ENCODE results near the gene UFD1.

Gene UFD1

GRCh38 chr22:19488884-19489843 is 10.2 kb upstream of the UFD1 start:
- TF ChIP-seq RAD21 (IDR thresholded peaks at IDR 0.05; ENCODE audit: low read depth) (no peak), FOXM1 (IDR thresholded peaks at IDR 0.05; ENCODE audit: borderline replicate concordance, low read depth) (no peak), YY1 (IDR thresholded peaks at IDR 0.05; ENCODE audit: low read depth) (no peak), EP300 (IDR thresholded peaks at IDR 0.05; ENCODE audit: borderline replicate concordance) (no peak), ZBTB7A (IDR thresholded peaks at IDR 0.05; ENCODE audit: low read depth) (no peak), USF1 (IDR thresholded peaks at IDR 0.05) (no peak), TAF1 (IDR thresholded peaks at IDR 0.05; ENCODE audit: low read depth) (no peak), CREB1 (IDR thresholded peaks at IDR 0.05; ENCODE audit: low read depth) (no peak), EGR1 (IDR thresholded peaks at IDR 0.05) (no peak), REST (IDR thresholded peaks at IDR 0.05; ENCODE audit: low read depth) (no peak), TCF12 (IDR thresholded peaks at IDR 0.05; ENCODE audit: low read depth) (no peak), NFIC (IDR thresholded peaks at IDR 0.05) (no peak), TEAD4 (IDR thresholded peaks at IDR 0.05) (no peak), CEBPB (IDR thresholded peaks at IDR 0.05) (no peak), MAX (IDR thresholded peaks at IDR 0.05) (no peak)

- no peak for TF ChIP-seq EP300 (IDR thresholded peaks at IDR 0.05; ENCODE audit: borderline replicate concordance)
- no peak for TF ChIP-seq MAX (IDR thresholded peaks at IDR 0.05)
- TF ChIP-seq USF1 (IDR thresholded peaks at IDR 0.05), result no peak
- no peak for TF ChIP-seq EGR1 (IDR thresholded peaks at IDR 0.05)
- TF ChIP-seq TEAD4 (IDR thresholded peaks at IDR 0.05), result no peak
- no peak for TF ChIP-seq CREB1 (IDR thresholded peaks at IDR 0.05; ENCODE audit: low read depth)
Measured at GRCh38 chr22:19488285-19488684, 9.3 kb upstream of the UFD1 start.

GRCh38 chr22:19483481-19484244 is 4.7 kb upstream of the UFD1 start:
- TF ChIP-seq MAX (IDR thresholded peaks at IDR 0.05) (no peak), USF1 (IDR thresholded peaks at IDR 0.05) (no peak), NFIC (IDR thresholded peaks at IDR 0.05) (no peak), TAF1 (IDR thresholded peaks at IDR 0.05; ENCODE audit: low read depth) (no peak), FOXM1 (IDR thresholded peaks at IDR 0.05; ENCODE audit: borderline replicate concordance, low read depth) (no peak), TCF12 (IDR thresholded peaks at IDR 0.05; ENCODE audit: low read depth) (no peak), CREB1 (IDR thresholded peaks at IDR 0.05; ENCODE audit: low read depth) (no peak), EGR1 (IDR thresholded peaks at IDR 0.05) (no peak)

GRCh38 chr22:19482297-19482696 is 3.3 kb upstream of the UFD1 start:
- TF ChIP-seq YY1 (IDR thresholded peaks at IDR 0.05; ENCODE audit: low read depth) (no peak), FOXM1 (IDR thresholded peaks at IDR 0.05; ENCODE audit: borderline replicate concordance, low read depth) (no peak), ZBTB7A (IDR thresholded peaks at IDR 0.05; ENCODE audit: low read depth) (no peak), RAD21 (IDR thresholded peaks at IDR 0.05; ENCODE audit: low read depth) (no peak), NFIC (IDR thresholded peaks at IDR 0.05) (no peak), CEBPB (IDR thresholded peaks at IDR 0.05) (no peak), TEAD4 (IDR thresholded peaks at IDR 0.05) (no peak)

GRCh38 chr22:19480789-19481188 is 1.8 kb upstream of the UFD1 start:
- no peak for TF ChIP-seq EGR1 (IDR thresholded peaks at IDR 0.05)
- no peak for TF ChIP-seq EP300 (IDR thresholded peaks at IDR 0.05; ENCODE audit: borderline replicate concordance)
- TF ChIP-seq CEBPB (IDR thresholded peaks at IDR 0.05), result no peak
- no peak for TF ChIP-seq USF1 (IDR thresholded peaks at IDR 0.05)
- no peak for TF ChIP-seq REST (IDR thresholded peaks at IDR 0.05; ENCODE audit: low read depth)
- no peak for TF ChIP-seq FOXM1 (IDR thresholded peaks at IDR 0.05; ENCODE audit: borderline replicate concordance, low read depth)
- TF ChIP-seq TEAD4 (IDR thresholded peaks at IDR 0.05), result no peak
